DMS53 (cell line): ENCODE results near the gene PARP3.
A peak's percentile ranks its signal among the peaks of the same experiment; 100 is the strongest.

Source experiments
- DNase-seq: peaks from one replicate; lab custom pipeline; 2025; lab: John Stamatoyannopoulos, UW

The PARP3 gene

GRCh38 chr3:51948016-51948580 is 5.9 kb downstream of the PARP3 start:
- no peak for DNase-seq

- DNase-seq, result no peak
Measured at GRCh38 chr3:51949121-51949520, 7.0 kb downstream of the PARP3 start.

- no peak for DNase-seq
Measured at GRCh38 chr3:51950899-51951298, 8.7 kb downstream of the PARP3 start.

- DNase-seq, result peak; percentile 11
Measured at GRCh38 chr3:51953445-51953844, 11.3 kb downstream of the PARP3 start.

GRCh38 chr3:51954105-51954504 is 11.9 kb downstream of the PARP3 start:
- DNase-seq, result no peak

- DNase-seq, result no peak
Measured at GRCh38 chr3:51954713-51955112, 12.6 kb downstream of the PARP3 start.

- DNase-seq, result no peak
Measured at GRCh38 chr3:51955175-51955892, 13.2 kb downstream of the PARP3 start, which contains the start of gene GPR62. Gene GPR62 (plus strand): TSS chr3:51955381. CDS start chr3:51955653, 272 bp downstream.

- DNase-seq, result peak; percentile 69
Measured at GRCh38 chr3:51955893-51956770, 14.0 kb downstream of the PARP3 start.

- DNase-seq, result no peak
Measured at GRCh38 chr3:51957520-51958205, 15.5 kb downstream of the PARP3 start.

GRCh38 chr3:51958603-51959521 is 16.7 kb downstream of the PARP3 start:
- DNase-seq, result no peak

- no peak for DNase-seq
Measured at GRCh38 chr3:51959651-51960050, 17.5 kb downstream of the PARP3 start.

- no peak for DNase-seq
Measured at GRCh38 chr3:51960386-51960785, 18.2 kb downstream of the PARP3 start.

- DNase-seq, result no peak
Measured at GRCh38 chr3:51961011-51961410, 18.8 kb downstream of the PARP3 start.

GRCh38 chr3:51961602-51962569 is 19.7 kb downstream of the PARP3 start:
- no peak for DNase-seq

- no peak for DNase-seq
Measured at GRCh38 chr3:51962854-51963530, 20.8 kb downstream of the PARP3 start.

GRCh38 chr3:51963951-51964451 is 21.8 kb downstream of the PARP3 start:
- DNase-seq, result no peak

- no peak for DNase-seq
Measured at GRCh38 chr3:51964521-51964920, 22.4 kb downstream of the PARP3 start.

GRCh38 chr3:51966016-51966415 is 23.9 kb downstream of the PARP3 start:
- DNase-seq, result no peak

- DNase-seq, result no peak
Measured at GRCh38 chr3:51966486-51966885, 24.3 kb downstream of the PARP3 start.
